H1 (cell line): ENCODE data around the gene SLC43A1. TPM values are rescaled to one million over a fixed set of nuclear protein-coding genes. Genes with fewer than 3 reads are reported as not detected.
A peak's percentile ranks its signal among the peaks of the same experiment; 100 is the strongest.

Experiments
- CTCF ChIA-PET: fragments of 300-600 bp; sonication (Branson Sonifier 250); formaldehyde crosslinking; loops from one replicate; lab custom pipeline; 2021; ENCODE audit not compliant: partially characterized antibody; lab: Charles Lee
- POLR2A ChIA-PET: fragments of 300-600 bp; sonication (Branson Sonifier 250); formaldehyde crosslinking; loops from one replicate; lab custom pipeline; 2021; ENCODE audit warnings: inconsistent platforms; ENCODE audit not compliant: partially characterized antibody; lab: Charles Lee
- DNase-seq, 2 experiments: peaks; one replicate each; pipeline versions ENCODE4 v3.0.0 to v3.0.0-alpha.2; 2010 to 2022; ENCODE audit warnings: low spot score in 2 of 2, low read depth in 1 of 2, mixed read lengths in 1 of 2
- FAIRE-seq: peaks from 2 replicates; lab custom pipeline; 2011; peaks lifted over from hg19 to GRCh38; lab: Jason Lieb, UNC
- H2AFZ ChIP-seq: 2 replicates; pipeline ENCODE4 v1.8.1; 2012; ENCODE audit warnings: low read length, inconsistent platforms
- H2AK5ac ChIP-seq: 2 replicates; pipeline ENCODE4 v1.6.1; 2013; ENCODE audit warnings: low read depth, low read length
- H2BK120ac ChIP-seq: replicated peaks from 2 replicates; pipeline ENCODE3; 2013; ENCODE audit warnings: low read depth, low read length, inconsistent platforms
- H2BK12ac ChIP-seq: 2 replicates; pipeline ENCODE4 v1.6.1; 2013; ENCODE audit warnings: low read depth, low read length
- H2BK15ac ChIP-seq: 2 replicates; pipeline ENCODE4 v1.6.1; 2013; ENCODE audit warnings: low read length
- H2BK20ac ChIP-seq: 2 replicates; pipeline ENCODE4 v1.6.1; 2013; ENCODE audit warnings: low read length
- H2BK5ac ChIP-seq: 2 replicates; pipeline ENCODE4 v1.6.1; 2013; ENCODE audit warnings: low read depth, low read length
- H3K14ac ChIP-seq: 2 replicates; pipeline ENCODE4 v1.6.1; 2013; ENCODE audit warnings: inconsistent platforms; ENCODE audit not compliant: insufficient read length
- H3K18ac ChIP-seq: 2 replicates; pipeline ENCODE4 v1.6.1; 2013; ENCODE audit warnings: low read length; ENCODE audit errors: extremely low read depth
- H3K23ac ChIP-seq: 2 replicates; pipeline ENCODE4 v1.6.1; 2013; ENCODE audit warnings: inconsistent platforms; ENCODE audit not compliant: insufficient read length
- H3K23me2 ChIP-seq: 2 replicates; pipeline ENCODE4 v1.6.1; 2013; ENCODE audit warnings: low read depth, low read length
- H3K27ac ChIP-seq: 2 replicates; pipeline ENCODE4 v1.6.1; 2011; ENCODE audit warnings: low read depth, low read length, inconsistent platforms
- H3K27me3 ChIP-seq, 4 experiments: replicated peaks in 1 of 4; 1 replicate in 1 of 4; 2 replicates in 3 of 4; pipeline versions ENCODE4 v1.6.1 to v1.8.1; 2011 to 2013; ENCODE audit warnings: low read length in 3 of 4, mild to moderate bottlenecking in 3 of 4, inconsistent platforms in 2 of 4, mixed read lengths in 2 of 4, moderate library complexity in 1 of 4; ENCODE audit not compliant: control insufficient read depth in 3 of 4, insufficient read depth in 3 of 4; ENCODE audit errors: extremely low read depth in 1 of 4
- H3K36me3 ChIP-seq, 4 experiments: 2 replicates each; pipeline versions ENCODE4 v1.6.1 to v1.8.1; 2011 to 2013; ENCODE audit warnings: mild to moderate bottlenecking in 4 of 4, low read length in 3 of 4, moderate library complexity in 2 of 4, control low read depth in 1 of 4, inconsistent platforms in 1 of 4; ENCODE audit not compliant: insufficient read depth in 4 of 4, control insufficient read depth in 2 of 4
- H3K4ac ChIP-seq: replicated peaks from 2 replicates; pipeline ENCODE3; 2013; ENCODE audit warnings: low read length, low read depth, mixed read lengths, inconsistent platforms; ENCODE audit not compliant: insufficient read length
- H3K4me1 ChIP-seq, 4 experiments: replicated peaks in 1 of 4; 1 replicate in 1 of 4; 2 replicates in 3 of 4; pipeline versions ENCODE4 v1.6.1 to v1.8.1; 2011 to 2013; ENCODE audit warnings: low read length in 3 of 4, inconsistent platforms in 2 of 4, mixed read lengths in 1 of 4; ENCODE audit not compliant: insufficient read depth in 4 of 4, control insufficient read depth in 3 of 4
- H3K4me2 ChIP-seq, 2 experiments: 2 replicates each; pipeline versions ENCODE4 v1.6.1 to v1.8.1; 2011 to 2013; ENCODE audit warnings: low read depth in 2 of 2, low read length in 2 of 2, control low read depth in 1 of 2, inconsistent platforms in 1 of 2, mild to moderate bottlenecking in 1 of 2; ENCODE audit not compliant: insufficient read depth in 1 of 2
- H3K4me3 ChIP-seq, 4 experiments: fragments of 200-600, 300-600 bp in 1 of 4; sonication (generic), shearing (Covaris generic), sonication (Bioruptor Twin) in 1 of 4; 2 replicates each; pipeline versions ENCODE4 v1.5.1 to v1.8.1; 2011 to 2016; ENCODE audit warnings: low read length in 4 of 4, low read depth in 3 of 4, control low read depth in 2 of 4, inconsistent platforms in 2 of 4, mild to moderate bottlenecking in 2 of 4, mixed read lengths in 1 of 4, moderate library complexity in 1 of 4; ENCODE audit not compliant: insufficient read depth in 2 of 4; ENCODE audit errors: extremely low read depth in 1 of 4
- H3K56ac ChIP-seq: replicated peaks from 2 replicates; pipeline ENCODE3; 2013; ENCODE audit warnings: low read depth, mild to moderate bottlenecking, mixed read lengths, low read length, inconsistent platforms; ENCODE audit not compliant: insufficient read length
- H3K79me1 ChIP-seq: 2 replicates; pipeline ENCODE4 v1.6.1; 2013; ENCODE audit warnings: low read depth, low read length, control low read depth
- H3K79me2 ChIP-seq, 2 experiments: 2 replicates each; pipeline versions ENCODE4 v1.6.1 to v1.8.1; 2012 to 2013; ENCODE audit warnings: low read length in 2 of 2, mild to moderate bottlenecking in 2 of 2, inconsistent platforms in 1 of 2; ENCODE audit not compliant: insufficient read depth in 2 of 2, control insufficient read depth in 1 of 2
- H3K9ac ChIP-seq, 4 experiments: replicated peaks in 1 of 4; 1 replicate in 1 of 4; 2 replicates in 3 of 4; pipeline versions ENCODE4 v1.6.1 to v1.8.1; 2011 to 2013; ENCODE audit warnings: low read depth in 3 of 4, low read length in 3 of 4, control low read depth in 2 of 4, mild to moderate bottlenecking in 2 of 4, moderate library complexity in 2 of 4, inconsistent platforms in 1 of 4; ENCODE audit errors: extremely low read depth in 1 of 4
- H3K9me3 ChIP-seq, 2 experiments: 2 replicates each; pipeline versions ENCODE4 v1.6.1 to v1.8.1; 2012 to 2013; ENCODE audit warnings: mild to moderate bottlenecking in 2 of 2, moderate library complexity in 2 of 2, control low read depth in 1 of 2, inconsistent platforms in 1 of 2, low read depth in 1 of 2, low read length in 1 of 2, mixed read lengths in 1 of 2; ENCODE audit not compliant: insufficient read depth in 2 of 2
- H4K20me1 ChIP-seq, 2 experiments: replicated peaks in 1 of 2; 2 replicates each; pipeline versions ENCODE3 to v1.8.1; 2011 to 2013; ENCODE audit warnings: inconsistent platforms in 2 of 2, low read length in 2 of 2, mild to moderate bottlenecking in 1 of 2; ENCODE audit not compliant: insufficient read depth in 2 of 2, control insufficient read depth in 1 of 2
- H4K5ac ChIP-seq: 2 replicates; pipeline ENCODE4 v1.6.1; 2013; ENCODE audit warnings: low read length, low read depth, mixed read lengths, inconsistent platforms; ENCODE audit not compliant: insufficient read length
- H4K8ac ChIP-seq: 2 replicates; pipeline ENCODE4 v1.8.0; 2013; ENCODE audit warnings: mild to moderate bottlenecking, moderate library complexity, low read length, inconsistent platforms; ENCODE audit not compliant: insufficient read depth; ENCODE audit errors: extremely low read depth
- H4K91ac ChIP-seq: replicated peaks from 2 replicates; pipeline ENCODE3; 2013; ENCODE audit warnings: low read length, mixed read lengths, inconsistent platforms; ENCODE audit not compliant: insufficient read length
- CBX5 ChIP-seq: fragments of 300-800, 300-1000 bp; sonication (generic); IDR thresholded peaks from 2 replicates; pipeline ENCODE4 v1.7.1; 2016; ENCODE audit warnings: antibody characterized with exemption, low read length, low read depth
- CHD2 ChIP-seq: IDR thresholded peaks from 2 replicates; pipeline ENCODE4 v1.6.1; 2012; ENCODE audit warnings: low read length, improper control_type of control experiment
- CREB1 ChIP-seq: IDR thresholded peaks from 2 replicates; pipeline ENCODE4 v1.6.1; 2012; ENCODE audit warnings: inconsistent platforms
- EGR1 ChIP-seq: IDR thresholded peaks from 2 replicates; pipeline ENCODE4 v1.6.1; 2011; ENCODE audit warnings: low read depth, low read length, borderline replicate concordance
- HDAC2 ChIP-seq, 2 experiments: fragments of 300-600 bp in 1 of 2; sonication (generic) in 1 of 2; IDR thresholded peaks; 2 replicates each; pipeline ENCODE4 v1.6.1; 2011 to 2012; ENCODE audit warnings: low read depth in 2 of 2, low read length in 2 of 2, mild to moderate bottlenecking in 2 of 2, moderate library complexity in 2 of 2, borderline replicate concordance in 1 of 2, inconsistent platforms in 1 of 2
- HDAC6 ChIP-seq: IDR thresholded peaks from one replicate; pipeline ENCODE4 v1.7.1; 2012; ENCODE audit warnings: low read depth, mild to moderate bottlenecking, inconsistent platforms, low read length, moderate library complexity
- KDM4A ChIP-seq: IDR thresholded peaks from one replicate; pipeline ENCODE4 v1.7.1; 2012; ENCODE audit warnings: low read depth, mild to moderate bottlenecking, moderate library complexity, low read length, inconsistent platforms; ENCODE audit not compliant: severe bottlenecking
- MAFK ChIP-seq: IDR thresholded peaks from 2 replicates; pipeline ENCODE4 v1.6.1; 2012; ENCODE audit warnings: low read depth, mild to moderate bottlenecking, improper control_type of control experiment, low read length
- SIX5 ChIP-seq: IDR thresholded peaks from 2 replicates; pipeline ENCODE4 v1.6.1; 2011; ENCODE audit warnings: mild to moderate bottlenecking, low read depth, low read length
- SP2 ChIP-seq: IDR thresholded peaks from 2 replicates; pipeline ENCODE4 v1.6.1; 2012; ENCODE audit warnings: mild to moderate bottlenecking, low read length, inconsistent platforms
- SP4 ChIP-seq: IDR thresholded peaks from 2 replicates; pipeline ENCODE4 v1.6.1; 2012; ENCODE audit warnings: low read length, inconsistent platforms
- WGBS, 2 experiments: shearing (Covaris generic) in 1 of 2; methylation state at CpG; one replicate each; pipeline versions ENCODE4 v1.1.6 to v1.1.7; 2013 to 2015; ENCODE audit warnings: low lambda C conversion rate in 2 of 2, mixed read lengths in 2 of 2, inconsistent platforms in 1 of 2, low coverage in 1 of 2, missing lambda C conversion rate in 1 of 2; ENCODE audit not compliant: insufficient replicate concordance in 2 of 2, insufficient coverage in 1 of 2, insufficient read length in 1 of 2; ENCODE audit errors: extremely low coverage in 1 of 2, missing lambda C conversion rate in 1 of 2; 5-methylcytosine and 5-hydroxymethylcytosine counted together
- polyA plus RNA-seq, 7 experiments: library from polyadenylated mRNA; depleted of rRNA in 3 of 7; stranded (reverse) in 5 of 7; unstranded in 2 of 7; fragments of >200 nt in 5 of 7; fragments of 200-250 nt in 2 of 7; gene quantifications; 1 replicate in 5 of 7; 2 replicates in 1 of 7; 4 replicates in 1 of 7; pipeline versions ENCODE4 v1.2.1 to v1.2.3, GENCODE V29; 2011 to 2013; ENCODE audit warnings: missing spikeins in 2 of 7, mixed read lengths in 2 of 7
- total RNA-seq: library from RNA; stranded (reverse); fragmentation: NEBNext Ultra II Directional; extraction: Animal tissue kit (Norgen Biotek cat#: 25700); gene quantifications from 2 replicates; pipeline ENCODE4 v1.2.1, GENCODE V29; 2021
- TF ChIP-seq, protein P1 (sequence below): IDR thresholded peaks from 2 replicates; pipeline ENCODE4 v1.6.1; 2011; ENCODE audit warnings: low read length, improper control_type of control experiment
- TF ChIP-seq, protein P2 (sequence below): IDR thresholded peaks from 2 replicates; pipeline ENCODE4 v1.6.1; 2012; ENCODE audit warnings: inconsistent platforms

SLC43A1 gene
- total and polyA plus RNA-seq, 2 of the 8 experiments (the other 6 are each of a cell fraction or from before 2014, with no cell fraction given) = 34.5 to 58.0 TPM

DNA sequence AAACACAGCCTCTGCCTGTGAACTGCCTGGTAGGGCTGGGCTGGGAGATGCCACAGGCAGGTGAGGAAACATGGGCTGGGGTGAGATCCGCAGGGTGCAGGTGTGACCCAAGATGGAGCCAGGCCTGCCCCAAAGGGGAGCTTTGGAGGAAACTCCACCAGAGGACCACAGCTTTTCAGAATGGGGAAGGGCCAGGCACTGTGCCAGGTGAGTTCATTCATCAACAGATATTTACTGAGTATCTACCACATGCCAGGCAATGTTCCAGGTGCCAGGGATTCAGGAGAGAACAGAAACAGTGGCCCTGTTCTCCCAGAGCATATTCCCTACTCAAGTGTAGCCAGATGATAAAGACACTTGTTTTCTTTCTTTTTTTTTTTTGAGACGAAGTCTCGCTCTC is 44.0 kb downstream of the SLC43A1 start:
- H2AFZ ChIP-seq = no peak overlapping the region
- FAIRE-seq = no peak
- H3K27ac ChIP-seq = no peak overlapping the region
- no peak overlapping the region for H3K4me3 ChIP-seq
- 100% methylated on average over 1 of the region's 3 CpGs; no CpG with 5 or more reads in 1 of the 2 experiments for WGBS, 2 experiments
- peaks cover 0 to 11% (median 6%) of the 10 kb centered on the region in 4 experiments; a peak in 4 of 8 replicates for H3K36me3 ChIP-seq
- H3K14ac ChIP-seq = no peak overlapping the region
- no peak overlapping the region for H2AK5ac ChIP-seq
- H2BK12ac ChIP-seq = no peak overlapping the region
- no peak for DNase-seq
- H2BK5ac ChIP-seq = no peak overlapping the region
- no peak overlapping the region for H2BK20ac ChIP-seq
- peaks cover 7% of the 10 kb centered on the region; the same call in 1 of the 2 replicates for H3K23me2 ChIP-seq
- H3K9ac ChIP-seq = no peak overlapping the region
- H3K56ac ChIP-seq = no peak overlapping the region
- no peak overlapping the region for H4K5ac ChIP-seq
- H2BK15ac ChIP-seq = 0 out of 2 replicates have a peak overlapping the region, but pooled peaks have one; percentile 46
- H3K18ac ChIP-seq = no peak overlapping the region
- H4K20me1 ChIP-seq = peaks cover 4 to 12% of the 10 kb centered on the region in 2 experiments
- no peak overlapping the region for H3K4me2 ChIP-seq
- H3K79me1 ChIP-seq = no peaks in the 10 kb centered on the region
- peaks cover 4 to 26% (median 19%) of the 10 kb centered on the region in 4 experiments for H3K4me1 ChIP-seq
- H3K23ac ChIP-seq = no peak overlapping the region
- H2BK120ac ChIP-seq = no peak overlapping the region
- H4K91ac ChIP-seq = no peak overlapping the region
- no peaks in the 10 kb centered on the region for H3K79me2 ChIP-seq
- H4K8ac ChIP-seq = no peak overlapping the region
- no peak overlapping the region for H3K4ac ChIP-seq
- no peaks in the 10 kb centered on the region for H3K9me3 ChIP-seq
- ChIA-PET CTCF (interaction anchor here (2.1 to 4.5 kb wide), 5 partner anchors 8 to 21 kb away, joined by 15 to 45 read pairs (median 31); partner anchors contain the start of gene RTN4RL2), POLR2A (interaction anchor here (1.0 to 5.2 kb wide), 2 partner anchors 9 to 42 kb away, joined by 3 to 60 read pairs; partner anchors contain the start of gene RTN4RL2)
- H3K27me3 ChIP-seq = peaks cover 0 to 22% (median 15%) of the 10 kb centered on the region in 4 experiments; a peak in 6 of 7 replicates
- TF ChIP-seq KDM4A (no peak), MAFK (no peak), SP2 (no peak), SIX5 (no peak), HDAC6 (no peak), EGR1 (no peak), CHD2 (no peak), HDAC2 (IDR thresholded peaks at IDR 0.05; ENCODE audit: borderline replicate concordance in 1 of 2, low read depth in 2 of 2, low read length in 2 of 2) (no peak), CBX5 (no peak), SP4 (no peak), CREB1 (no peak)
- TF ChIP-seq, protein P1, sequence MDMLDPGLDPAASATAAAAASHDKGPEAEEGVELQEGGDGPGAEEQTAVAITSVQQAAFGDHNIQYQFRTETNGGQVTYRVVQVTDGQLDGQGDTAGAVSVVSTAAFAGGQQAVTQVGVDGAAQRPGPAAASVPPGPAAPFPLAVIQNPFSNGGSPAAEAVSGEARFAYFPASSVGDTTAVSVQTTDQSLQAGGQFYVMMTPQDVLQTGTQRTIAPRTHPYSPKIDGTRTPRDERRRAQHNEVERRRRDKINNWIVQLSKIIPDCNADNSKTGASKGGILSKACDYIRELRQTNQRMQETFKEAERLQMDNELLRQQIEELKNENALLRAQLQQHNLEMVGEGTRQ = no peak
- TF ChIP-seq, protein P2, sequence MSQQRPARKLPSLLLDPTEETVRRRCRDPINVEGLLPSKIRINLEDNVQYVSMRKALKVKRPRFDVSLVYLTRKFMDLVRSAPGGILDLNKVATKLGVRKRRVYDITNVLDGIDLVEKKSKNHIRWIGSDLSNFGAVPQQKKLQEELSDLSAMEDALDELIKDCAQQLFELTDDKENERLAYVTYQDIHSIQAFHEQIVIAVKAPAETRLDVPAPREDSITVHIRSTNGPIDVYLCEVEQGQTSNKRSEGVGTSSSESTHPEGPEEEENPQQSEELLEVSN = no peak
